ENCODE measurements around the gene C2.

C2 gene

DNA sequence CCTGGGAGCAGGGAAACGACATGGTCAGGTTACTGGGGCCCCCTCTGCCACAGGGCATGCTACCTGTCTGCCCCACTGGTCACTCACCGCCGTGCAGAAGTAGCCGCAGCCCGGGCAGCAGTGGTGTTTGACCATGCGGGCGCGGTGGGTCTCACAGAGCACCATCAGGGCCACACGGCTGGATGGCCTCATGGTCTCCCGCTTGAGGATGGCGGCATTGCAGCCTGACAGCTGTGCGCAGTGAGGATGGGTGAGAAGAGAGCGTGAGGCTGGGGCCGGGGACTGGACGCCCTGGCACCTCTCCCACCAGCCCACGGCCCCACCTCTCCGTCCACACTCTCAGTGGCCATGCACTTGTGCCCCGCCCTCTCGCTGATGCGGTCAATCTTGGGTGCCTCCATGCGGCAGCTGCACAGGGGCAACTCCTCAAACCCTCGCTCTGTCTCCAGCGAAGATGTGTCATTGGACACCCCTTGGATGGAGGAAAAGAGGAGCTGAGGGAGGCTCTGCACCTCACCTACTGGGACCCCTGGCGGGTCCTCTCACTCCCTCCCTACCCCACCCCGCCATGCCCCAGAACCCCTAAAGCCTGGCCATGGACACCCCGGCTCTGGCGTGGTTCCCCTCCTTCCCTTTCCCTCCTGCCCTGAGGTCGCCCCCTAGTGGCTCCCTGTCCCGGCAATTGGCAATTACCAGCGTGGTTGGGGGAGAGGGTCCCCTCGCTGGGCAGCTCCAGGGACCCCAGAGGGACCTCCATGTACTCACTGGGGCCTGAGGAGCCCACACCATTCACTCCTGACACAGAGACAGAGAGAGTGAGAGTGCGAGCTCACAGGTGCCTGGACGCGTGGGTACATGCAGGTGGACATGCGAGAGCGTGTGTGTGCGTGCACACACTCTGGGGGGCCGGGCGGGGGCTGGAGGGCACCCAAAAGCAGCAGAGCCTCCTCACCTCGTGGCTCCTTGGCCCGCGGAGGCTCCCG, 39.0 kb upstream of the C2 start:
- DNase-seq (ENCODE audit: low spot score in 2 of 2): peak in 1 of 2 donors; percentile 34
- H3K4me1 Mint-ChIP-seq: no peaks in the 10 kb centered on the region
- H3K4me3 Mint-ChIP-seq: no peak overlapping the region
- no peak for ATAC-seq (replicated peaks; ENCODE audit: extremely low read depth, poor library complexity, severe bottlenecking)
- no peaks in the 10 kb centered on the region for H3K27me3 Mint-ChIP-seq
- no peaks in the 10 kb centered on the region for H3K9me3 Mint-ChIP-seq
- H3K36me3 Mint-ChIP-seq (ENCODE audit: insufficient read depth): peaks cover 48% of the 10 kb centered on the region
- H3K27ac Mint-ChIP-seq (ENCODE audit: low read depth): no peak overlapping the region

DNA sequence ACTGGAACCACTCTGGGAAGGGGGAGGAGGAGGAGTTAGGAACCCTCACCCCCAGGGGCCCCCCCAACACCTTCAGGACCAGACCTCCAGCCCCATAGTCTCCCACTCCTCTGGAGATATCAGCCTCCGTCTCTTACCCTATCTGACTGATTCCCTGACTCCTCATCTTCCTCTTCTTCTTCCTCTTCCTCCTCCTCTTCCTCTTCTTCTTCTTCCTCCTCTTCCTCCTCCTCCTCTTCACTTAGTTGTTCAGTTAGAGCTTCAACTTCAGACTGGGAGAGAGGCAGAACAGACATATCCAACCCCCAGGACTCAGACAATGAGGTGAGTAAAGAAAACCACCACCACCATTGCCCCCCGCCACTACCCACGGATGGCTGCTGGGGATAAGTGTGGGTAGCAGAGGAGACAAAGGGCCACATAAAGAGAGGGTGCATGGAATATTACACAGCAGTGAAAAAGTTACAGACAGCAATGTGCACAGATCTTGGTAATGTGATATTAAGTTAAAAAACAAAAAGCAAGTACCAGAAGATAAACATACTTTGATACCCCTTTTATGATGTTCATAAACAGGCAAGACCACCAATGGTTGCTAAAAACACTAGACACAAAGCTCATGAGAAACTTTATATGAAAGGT, 38.1 kb upstream of the C2 start:
- Mint-ChIP-seq H3K36me3 (ENCODE audit: insufficient read depth) (peaks cover 50% of the 10 kb centered on the region), H3K9me3 (no peaks in the 10 kb centered on the region), H3K4me1 (no peaks in the 10 kb centered on the region), H3K4me3 (no peak overlapping the region), H3K27ac (ENCODE audit: low read depth) (peak overlapping the region; percentile 20), H3K27me3 (no peaks in the 10 kb centered on the region)
- no peak for DNase-seq (ENCODE audit: low spot score in 2 of 2)
- ATAC-seq (replicated peaks; ENCODE audit: extremely low read depth, poor library complexity, severe bottlenecking): no peak

DNA sequence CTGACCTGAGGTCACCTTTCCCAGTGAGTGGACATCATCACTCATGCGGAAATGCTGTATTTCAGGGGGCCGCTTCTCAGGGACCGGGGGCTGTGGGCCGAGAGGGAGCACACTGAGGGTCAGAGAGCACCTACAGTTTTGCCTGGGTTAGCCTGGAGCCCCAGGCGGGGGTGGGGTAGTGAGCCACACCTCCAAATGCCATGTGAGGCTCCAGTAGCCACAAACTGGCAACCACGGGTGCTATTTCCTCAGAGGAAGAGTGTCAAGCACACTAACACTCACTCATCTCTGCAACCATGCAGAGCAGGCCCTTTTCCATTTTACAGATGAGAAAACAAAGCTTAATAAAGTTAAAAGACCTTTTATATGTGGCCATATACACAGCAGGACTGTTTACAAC, 34.7 kb upstream of the C2 start:
- no peak overlapping the region for H3K27ac Mint-ChIP-seq (ENCODE audit: low read depth)
- no peak overlapping the region for H3K4me3 Mint-ChIP-seq
- peaks cover 13% of the 10 kb centered on the region for H3K4me1 Mint-ChIP-seq
- DNase-seq (ENCODE audit: low spot score in 2 of 2): no peak
- no peak for ATAC-seq (replicated peaks; ENCODE audit: extremely low read depth, poor library complexity, severe bottlenecking)
- peaks cover 44% of the 10 kb centered on the region for H3K36me3 Mint-ChIP-seq (ENCODE audit: insufficient read depth)
- no peaks in the 10 kb centered on the region for H3K27me3 Mint-ChIP-seq
- no peaks in the 10 kb centered on the region for H3K9me3 Mint-ChIP-seq

DNA sequence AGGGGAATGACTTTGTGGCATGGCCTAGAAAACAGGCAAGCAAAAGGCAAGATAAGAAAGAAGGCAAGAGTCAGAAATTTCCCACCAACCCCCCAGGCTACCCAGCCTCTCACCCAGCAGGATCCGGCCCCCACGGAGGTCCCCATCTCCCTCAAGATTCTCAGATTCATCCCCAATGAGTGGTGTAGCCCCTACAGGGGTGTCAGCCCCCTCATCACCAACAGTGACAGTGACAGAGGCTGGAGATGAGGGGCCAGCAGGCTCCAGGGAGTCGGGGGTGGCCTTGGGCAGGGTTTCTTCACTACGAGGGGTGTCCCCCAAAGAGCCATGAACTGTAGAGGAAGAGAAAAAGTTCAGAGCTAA, 31.0 kb upstream of the C2 start:
- DNase-seq (ENCODE audit: low spot score in 2 of 2) (no peak), ATAC-seq (replicated peaks; ENCODE audit: extremely low read depth, poor library complexity, severe bottlenecking) (no peak)
- H3K9me3 Mint-ChIP-seq: no peaks in the 10 kb centered on the region
- peaks cover 35% of the 10 kb centered on the region for H3K36me3 Mint-ChIP-seq (ENCODE audit: insufficient read depth)
- H3K27me3 Mint-ChIP-seq: no peaks in the 10 kb centered on the region
- peak overlapping the region; percentile 94 for H3K27ac Mint-ChIP-seq (ENCODE audit: low read depth)
- H3K4me3 Mint-ChIP-seq: peak overlapping the region; percentile 82
- peaks cover 34% of the 10 kb centered on the region for H3K4me1 Mint-ChIP-seq

DNA sequence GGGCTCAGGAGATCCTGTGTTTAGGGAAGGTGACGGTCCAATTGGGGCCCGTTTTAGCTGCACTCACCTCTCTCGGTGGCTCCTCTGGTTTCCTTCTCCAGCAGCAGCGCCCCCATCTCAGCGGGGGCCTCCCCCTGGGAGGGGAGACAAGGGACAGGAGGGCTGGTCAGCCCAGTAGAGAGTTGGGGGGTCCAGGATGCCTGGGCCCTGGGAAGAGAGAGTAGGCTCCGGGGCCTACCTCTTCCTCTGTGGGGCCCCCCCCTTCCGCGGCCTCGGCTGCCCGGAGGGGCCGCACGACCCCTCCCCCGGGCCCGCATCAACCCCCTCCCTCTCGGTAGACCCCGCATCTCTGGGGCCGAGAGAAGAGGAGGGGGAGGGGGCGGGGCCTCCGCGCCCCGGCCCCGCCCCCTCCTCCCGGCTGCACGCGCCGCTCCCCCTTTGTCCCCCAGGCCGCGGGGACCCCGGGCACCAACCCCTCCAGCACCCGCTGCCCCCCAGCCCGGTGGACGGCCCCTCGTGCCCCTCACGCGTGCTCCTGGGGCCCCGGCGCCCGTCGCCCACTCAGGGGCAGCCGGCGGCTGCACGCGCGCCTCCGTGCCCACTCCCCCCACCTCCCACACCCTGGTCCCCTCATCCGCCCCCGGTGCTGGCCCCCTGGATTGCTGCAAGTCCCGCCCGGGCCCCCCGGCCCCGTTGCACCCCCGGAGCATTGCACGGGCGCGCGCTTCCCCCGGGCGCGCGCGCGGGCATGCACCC, 30.5 kb upstream of the C2 start:
- H3K36me3 Mint-ChIP-seq (ENCODE audit: insufficient read depth): peaks cover 34% of the 10 kb centered on the region
- peaks cover 34% of the 10 kb centered on the region for H3K4me1 Mint-ChIP-seq
- no peaks in the 10 kb centered on the region for H3K27me3 Mint-ChIP-seq
- ATAC-seq (replicated peaks; ENCODE audit: extremely low read depth, poor library complexity, severe bottlenecking): no peak
- no peaks in the 10 kb centered on the region for H3K9me3 Mint-ChIP-seq
- peak overlapping the region; percentile 93 for H3K4me3 Mint-ChIP-seq
- H3K27ac Mint-ChIP-seq (ENCODE audit: low read depth): peak overlapping the region; percentile 94
- DNase-seq (ENCODE audit: low spot score in 2 of 2): no peak

DNA sequence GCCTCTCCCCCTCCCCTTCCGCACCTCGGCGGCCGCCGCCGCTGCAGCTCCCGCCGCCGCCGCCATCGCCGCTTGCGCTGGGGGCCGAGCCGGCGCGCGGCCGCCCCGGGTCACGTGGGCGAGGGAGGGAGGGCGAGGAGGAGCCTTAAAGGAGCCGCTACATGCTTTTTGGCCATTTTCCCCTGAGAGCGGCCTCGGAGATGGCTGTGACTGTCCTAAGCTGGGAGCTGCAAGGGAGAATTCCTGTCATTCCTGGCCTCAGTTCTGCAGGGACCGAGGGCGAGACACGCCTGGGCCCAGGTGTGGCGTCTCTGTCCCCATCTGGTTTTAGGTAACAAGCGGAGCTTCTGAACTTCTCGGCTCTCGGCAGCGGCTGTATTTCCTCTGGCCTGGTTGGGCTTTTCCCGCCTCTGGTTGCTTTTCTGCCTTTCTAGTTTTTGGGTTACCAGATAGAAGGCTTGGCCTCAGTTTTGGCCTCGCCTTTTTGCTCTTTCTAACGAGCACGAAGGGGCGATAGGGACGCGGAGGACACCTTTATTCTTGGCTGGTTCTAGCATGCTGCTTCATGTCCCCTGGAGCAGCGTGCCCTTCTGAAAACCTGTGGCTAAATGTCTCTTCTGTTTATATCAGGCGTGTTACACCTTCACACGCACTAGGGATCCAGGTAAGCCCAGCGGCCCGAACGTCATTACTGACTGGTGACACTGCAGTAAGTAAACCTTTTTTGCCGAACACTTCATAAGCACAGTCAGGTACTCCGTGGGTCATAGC, 29.7 kb upstream of the C2 start, which contains the start of gene EHMT2:
Gene EHMT2, minus strand, starts transcription at position 87 of the 771 bp plus-strand sequence. Its CDS starts 21 bp downstream, at position 66.
- peak within 1 kb of the TSS; percentile 93 for H3K4me3 Mint-ChIP-seq
- peaks cover 35% of the 10 kb centered on the region for H3K36me3 Mint-ChIP-seq (ENCODE audit: insufficient read depth)

DNA sequence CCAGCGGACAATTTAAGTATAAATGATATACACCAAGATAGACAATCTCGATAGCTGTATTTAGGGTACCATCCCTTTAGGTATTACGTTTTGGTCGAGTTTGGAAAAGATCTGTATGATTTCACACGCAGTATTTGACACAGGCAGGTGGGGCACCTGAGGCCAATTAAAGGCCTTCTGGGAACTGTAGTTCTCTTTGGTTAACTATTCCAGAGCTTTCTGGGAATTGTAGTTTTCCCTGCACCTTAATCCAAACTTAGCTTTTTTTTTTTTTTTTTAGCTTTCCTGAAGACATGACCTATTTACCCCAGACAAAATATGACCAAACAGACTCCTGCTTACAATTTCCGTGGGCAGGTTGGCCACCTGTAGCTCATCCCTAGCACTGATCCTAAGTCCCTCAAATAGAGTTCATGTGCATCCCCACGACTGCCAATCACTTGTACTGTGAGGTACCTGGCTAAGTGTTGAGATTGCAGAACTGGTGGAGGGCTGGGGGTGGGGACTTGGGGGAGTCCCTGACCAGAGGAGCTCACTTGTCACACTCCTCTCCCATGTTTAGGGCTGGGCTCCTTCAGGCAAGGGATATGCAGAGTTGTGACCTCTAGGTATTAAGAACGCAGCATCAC, 29.0 kb upstream of the C2 start:
- ATAC-seq (replicated peaks; ENCODE audit: extremely low read depth, poor library complexity, severe bottlenecking) (peak; percentile 31), DNase-seq (ENCODE audit: low spot score in 2 of 2) (no peak)
- H3K4me1 Mint-ChIP-seq: peaks cover 46% of the 10 kb centered on the region
- peak overlapping the region; percentile 77 for H3K27ac Mint-ChIP-seq (ENCODE audit: low read depth)
- H3K4me3 Mint-ChIP-seq: peak overlapping the region; percentile 93
- H3K36me3 Mint-ChIP-seq (ENCODE audit: insufficient read depth): peaks cover 32% of the 10 kb centered on the region
- H3K9me3 Mint-ChIP-seq: no peaks in the 10 kb centered on the region
- H3K27me3 Mint-ChIP-seq: no peaks in the 10 kb centered on the region

More for the DNA sequence above, 29.7 kb upstream of the C2 start, which contains the start of gene EHMT2:
- no peaks in the 10 kb centered on the region for H3K27me3 Mint-ChIP-seq
- H3K9me3 Mint-ChIP-seq: no peaks in the 10 kb centered on the region
- peaks cover 42% of the 10 kb centered on the region for H3K4me1 Mint-ChIP-seq
- H3K27ac Mint-ChIP-seq (ENCODE audit: low read depth): peak within 1 kb of the TSS; percentile 94
- DNase-seq (ENCODE audit: low spot score in 2 of 2): peak; percentile 64 to 71
- ATAC-seq (replicated peaks; ENCODE audit: extremely low read depth, poor library complexity, severe bottlenecking): peak; percentile 66

DNA sequence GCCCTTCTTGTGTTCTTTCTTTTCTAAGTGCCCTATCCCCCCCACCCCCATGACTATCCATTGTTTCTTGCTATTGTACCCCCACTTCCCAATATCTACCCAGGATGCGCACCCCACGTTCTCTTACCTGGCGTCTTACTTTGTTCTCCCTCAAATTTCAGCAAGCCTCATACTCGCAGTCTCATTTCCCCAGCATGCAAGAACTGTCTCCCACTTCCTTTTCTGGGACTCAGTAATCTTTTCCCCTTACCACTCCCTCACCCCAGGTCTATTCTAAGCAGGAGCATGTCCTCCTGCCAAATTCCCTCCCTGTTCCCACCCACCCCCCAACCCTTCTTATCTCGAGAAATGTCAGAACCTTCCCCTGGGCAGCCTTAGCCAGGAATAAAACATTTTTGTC, 28.3 kb upstream of the C2 start:
- ATAC-seq (replicated peaks; ENCODE audit: extremely low read depth, poor library complexity, severe bottlenecking): no peak
- DNase-seq (ENCODE audit: low spot score in 2 of 2): no peak
- Mint-ChIP-seq H3K27me3 (no peaks in the 10 kb centered on the region), H3K4me1 (peaks cover 46% of the 10 kb centered on the region), H3K36me3 (ENCODE audit: insufficient read depth) (peaks cover 27% of the 10 kb centered on the region), H3K9me3 (no peaks in the 10 kb centered on the region), H3K27ac (ENCODE audit: low read depth) (no peak overlapping the region), H3K4me3 (peak overlapping the region; percentile 61)

DNA sequence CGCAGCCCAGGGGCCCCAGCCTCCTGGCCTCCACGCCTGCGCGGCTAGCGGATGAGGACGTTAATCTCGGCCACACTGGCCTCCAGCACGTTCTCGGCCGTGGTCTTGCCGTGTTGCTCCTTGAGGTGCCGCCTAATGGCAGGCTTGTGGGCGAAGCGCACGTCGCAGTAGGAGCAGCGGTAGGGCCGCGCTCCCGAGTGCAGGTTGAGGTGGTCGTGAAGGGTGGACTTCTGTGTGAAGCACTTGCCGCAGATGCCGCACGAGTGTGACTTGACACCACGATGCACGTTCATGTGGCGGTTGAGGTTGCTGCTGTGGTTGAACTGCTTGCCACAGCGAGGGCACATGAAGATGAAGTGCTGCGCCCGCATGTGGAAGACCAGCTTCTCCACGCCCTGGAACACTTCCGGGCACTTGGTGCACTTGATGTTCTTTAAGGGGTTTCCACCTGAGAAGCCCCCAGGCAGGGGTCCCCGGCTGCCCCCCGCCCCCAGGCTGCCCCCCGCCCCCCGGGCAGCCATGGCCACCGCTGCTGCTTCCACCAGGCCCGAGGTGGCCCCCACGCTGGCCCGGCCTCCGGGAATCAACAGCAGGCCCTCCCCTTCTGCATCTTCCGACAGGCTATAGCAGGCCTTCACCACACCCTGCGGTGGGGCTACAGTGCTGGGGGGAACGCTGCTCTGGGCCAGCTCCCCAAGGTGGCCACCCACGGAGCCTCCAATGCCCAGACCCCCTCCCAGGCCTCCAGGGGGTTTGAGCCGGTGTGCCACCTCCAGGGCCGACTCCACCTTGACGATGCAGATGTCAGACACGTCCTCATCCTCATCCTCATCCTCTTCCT, 27.4 kb upstream of the C2 start:
- no peak overlapping the region for H3K27ac Mint-ChIP-seq (ENCODE audit: low read depth)
- no peaks in the 10 kb centered on the region for H3K27me3 Mint-ChIP-seq
- peaks cover 46% of the 10 kb centered on the region for H3K4me1 Mint-ChIP-seq
- H3K9me3 Mint-ChIP-seq: no peaks in the 10 kb centered on the region
- no peak for DNase-seq (ENCODE audit: low spot score in 2 of 2)
- H3K36me3 Mint-ChIP-seq (ENCODE audit: insufficient read depth): peaks cover 24% of the 10 kb centered on the region
- peak overlapping the region; percentile 85 for H3K4me3 Mint-ChIP-seq
- no peak for ATAC-seq (replicated peaks; ENCODE audit: extremely low read depth, poor library complexity, severe bottlenecking)

DNA sequence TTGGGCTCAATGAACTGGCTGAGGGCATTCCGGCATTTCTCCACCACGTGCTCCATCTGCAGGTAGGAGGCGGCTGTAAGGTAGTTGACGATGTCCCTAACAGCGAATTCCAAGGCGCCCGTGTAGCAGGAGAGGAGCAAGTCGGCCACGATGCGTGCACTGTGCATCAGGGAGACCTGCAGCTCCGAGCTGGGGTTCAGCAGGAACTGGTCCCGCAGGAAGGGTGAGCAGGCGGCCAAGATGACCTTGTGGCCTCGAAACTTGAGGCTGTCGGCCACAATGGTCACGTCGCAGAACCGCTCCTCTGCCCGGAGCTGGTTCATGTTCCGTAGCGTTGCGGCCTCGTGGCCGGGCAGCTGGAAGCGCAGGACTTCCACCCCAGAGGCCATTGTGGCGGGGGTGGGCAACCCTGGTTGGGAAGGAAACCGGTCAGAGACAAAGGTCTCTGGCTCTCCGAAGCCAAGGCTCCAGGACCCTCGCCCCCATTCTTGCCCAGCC, 26.6 kb upstream of the C2 start:
- no peak overlapping the region for H3K27ac Mint-ChIP-seq (ENCODE audit: low read depth)
- H3K4me3 Mint-ChIP-seq: peak overlapping the region; percentile 85
- peaks cover 42% of the 10 kb centered on the region for H3K4me1 Mint-ChIP-seq
- ATAC-seq (replicated peaks; ENCODE audit: extremely low read depth, poor library complexity, severe bottlenecking) (no peak), DNase-seq (ENCODE audit: low spot score in 2 of 2) (no peak)
- H3K9me3 Mint-ChIP-seq: no peaks in the 10 kb centered on the region
- H3K27me3 Mint-ChIP-seq: no peaks in the 10 kb centered on the region
- H3K36me3 Mint-ChIP-seq (ENCODE audit: insufficient read depth): peaks cover 19% of the 10 kb centered on the region

All from central memory CD8-positive, alpha-beta T cell (primary cell).